Measurements from ENCODE around the gene DUSP28.
"Not testable (repeated sequence)": the region's sequence is repeated elsewhere in the genome, so short reads cannot be mapped to it uniquely, and the experiment has no call there.

The DUSP28 gene

GRCh38 chr2:240561325-240561971, 1.3 kb downstream of the DUSP28 start:
- Histone ChIP-seq H4K20me1 (ENCODE audit: insufficient read depth, low read length) (peaks cover 8% of the 10 kb centered on the region; the same call in 1 of the 2 replicates), H3K27ac (ENCODE audit: low read length) (peak overlapping the region; percentile 96), H3K4me1 (ENCODE audit: low read length) (peaks cover 39% of the 10 kb centered on the region), H3K4me3 (ENCODE audit: low read length) (peak overlapping the region; percentile 94), H3K4me2 (ENCODE audit: low read length) (peak overlapping the region; percentile 97), H3K9me3 (ENCODE audit: insufficient read depth, low read length) (no peaks in the 10 kb centered on the region), H2AFZ (ENCODE audit: low read depth, low read length) (no peak overlapping the region), H3K79me2 (ENCODE audit: low read length) (peaks cover 48% of the 10 kb centered on the region), H3K27me3 (ENCODE audit: low read depth, low read length) (no peaks in the 10 kb centered on the region), H3K36me3 (replicated peaks; ENCODE audit: low read depth, low read length) (peaks cover 21% of the 10 kb centered on the region), H3K9ac (ENCODE audit: low read length) (peak overlapping the region; percentile 91)
- TF ChIP-seq CTCF (IDR thresholded peaks at IDR 0.05; ENCODE audit: low read depth, low read length): no peak

DNA sequence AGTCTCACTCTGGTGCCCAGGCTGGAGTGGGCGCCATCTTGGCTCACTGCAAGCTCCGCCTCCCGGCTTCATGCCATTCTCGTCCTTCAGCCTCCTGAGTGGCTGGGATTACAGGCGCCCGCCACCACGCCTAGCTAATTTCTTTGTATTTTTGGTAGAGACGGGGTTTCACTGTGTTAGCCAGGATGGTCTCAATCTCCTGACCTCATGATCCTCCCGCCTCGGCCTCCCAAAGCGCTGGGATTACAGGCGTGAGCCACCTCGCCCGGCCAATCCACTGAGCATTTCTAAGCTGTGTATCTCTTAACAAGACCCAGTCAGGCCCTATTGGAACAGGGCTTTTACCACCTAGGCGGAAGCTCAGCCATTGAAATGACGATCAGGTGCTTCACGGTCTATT, 3.1 kb downstream of the DUSP28 start:
- H2AFZ ChIP-seq (ENCODE audit: low read depth, low read length); H4K20me1 ChIP-seq (ENCODE audit: insufficient read depth, low read length); H3K27me3 ChIP-seq (ENCODE audit: low read depth, low read length); H3K27ac ChIP-seq (ENCODE audit: low read length); H3K4me2 ChIP-seq (ENCODE audit: low read length); H3K4me3 ChIP-seq (ENCODE audit: low read length); H3K9ac ChIP-seq (ENCODE audit: low read length); H3K9me3 ChIP-seq (ENCODE audit: insufficient read depth, low read length): not testable (repeated sequence)
- peaks cover 35% of the 10 kb centered on the region for H3K79me2 ChIP-seq (ENCODE audit: low read length)
- peaks cover 19% of the 10 kb centered on the region for H3K36me3 ChIP-seq (replicated peaks; ENCODE audit: low read depth, low read length)
- H3K4me1 ChIP-seq (ENCODE audit: low read length): peaks cover 52% of the 10 kb centered on the region

DNA sequence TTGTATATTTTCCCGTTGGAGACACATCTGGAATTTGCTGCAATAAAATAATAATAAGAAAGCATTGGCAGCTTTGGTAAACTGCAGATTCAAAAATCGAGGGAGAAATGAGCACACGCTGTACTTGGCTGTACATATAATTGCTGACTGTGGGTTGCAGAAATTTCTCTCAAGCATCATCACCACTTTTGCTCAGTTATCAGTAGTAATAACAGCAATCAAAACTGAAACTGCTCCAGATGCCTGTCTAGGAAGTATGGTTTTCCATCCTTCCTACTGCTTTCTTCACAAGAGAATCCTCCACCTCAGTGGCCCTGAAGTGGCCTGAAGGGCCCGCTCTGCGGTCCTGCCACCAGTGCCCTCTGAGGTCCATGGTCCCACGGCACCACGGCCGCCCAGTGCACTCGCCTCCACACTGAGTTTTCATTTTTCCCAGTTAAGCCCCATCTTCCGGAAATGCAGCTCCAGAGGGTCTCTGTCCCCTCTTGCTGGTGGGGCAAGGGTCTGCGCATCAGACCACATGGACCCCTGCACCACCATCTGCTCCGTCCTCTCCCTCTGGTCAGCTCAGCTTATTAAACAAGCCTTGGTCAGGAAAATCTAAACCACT, 3.9 kb downstream of the DUSP28 start:
- TF ChIP-seq EZH2phosphoT487 (IDR thresholded peaks at IDR 0.05; ENCODE audit: low read depth): no peak
- no peak for TF ChIP-seq CTCF (IDR thresholded peaks at IDR 0.05; ENCODE audit: low read depth, low read length)
- no peak overlapping the region for H3K27ac ChIP-seq (ENCODE audit: low read length)
- no peaks in the 10 kb centered on the region for H3K27me3 ChIP-seq (ENCODE audit: low read depth, low read length)
- peaks cover 5% of the 10 kb centered on the region; the same call in 1 of the 2 replicates for H4K20me1 ChIP-seq (ENCODE audit: insufficient read depth, low read length)
- H2AFZ ChIP-seq (ENCODE audit: low read depth, low read length): no peak overlapping the region
- H3K9ac ChIP-seq (ENCODE audit: low read length): no peak overlapping the region
- H3K36me3 ChIP-seq (replicated peaks; ENCODE audit: low read depth, low read length): peaks cover 11% of the 10 kb centered on the region
- H3K4me2 ChIP-seq (ENCODE audit: low read length): no peak overlapping the region
- H3K4me3 ChIP-seq (ENCODE audit: low read length): no peak overlapping the region
- peaks cover 50% of the 10 kb centered on the region for H3K4me1 ChIP-seq (ENCODE audit: low read length)
- H3K9me3 ChIP-seq (ENCODE audit: insufficient read depth, low read length): no peaks in the 10 kb centered on the region
- H3K79me2 ChIP-seq (ENCODE audit: low read length): peaks cover 30% of the 10 kb centered on the region

DNA sequence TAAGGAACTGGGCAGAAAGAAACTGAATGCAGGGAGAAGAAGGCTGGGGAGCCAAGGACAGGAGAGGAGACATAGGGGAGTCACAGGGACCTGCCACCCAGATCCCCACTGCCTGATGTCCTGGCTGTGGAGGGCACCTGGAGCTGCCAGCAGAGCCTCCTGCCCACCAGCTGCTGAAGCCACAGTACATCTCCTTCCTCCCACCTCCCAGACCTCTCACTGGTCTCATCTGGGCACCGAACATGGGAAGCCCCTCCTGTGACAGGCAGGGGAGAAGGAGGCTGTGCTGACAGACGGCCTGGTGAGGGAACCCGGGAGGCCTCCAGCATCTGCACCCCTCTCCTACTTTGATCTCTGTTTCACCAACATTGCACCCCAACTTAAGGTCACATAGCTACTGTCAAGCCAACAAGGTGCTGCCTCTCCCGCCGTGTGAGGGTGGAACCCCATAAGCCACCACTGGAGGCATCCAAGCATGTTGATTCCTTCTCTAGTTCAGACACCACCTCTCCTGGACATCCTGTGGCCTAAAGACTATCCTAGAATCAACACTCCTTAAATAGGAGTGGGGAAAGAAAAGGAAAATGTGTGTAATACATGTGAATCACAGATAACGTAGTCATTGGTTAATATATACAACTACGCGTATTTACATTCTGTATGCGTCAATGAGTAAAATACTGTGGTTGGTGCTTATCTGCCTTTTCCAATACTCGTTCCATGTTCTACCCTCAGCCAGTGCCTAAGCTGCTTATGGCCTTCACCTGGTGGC, 4.6 kb downstream of the DUSP28 start:
- H3K79me2 ChIP-seq (ENCODE audit: low read length): peaks cover 30% of the 10 kb centered on the region
- H3K9me3 ChIP-seq (ENCODE audit: insufficient read depth, low read length): no peaks in the 10 kb centered on the region
- no peak overlapping the region for H2AFZ ChIP-seq (ENCODE audit: low read depth, low read length)
- TF ChIP-seq EZH2phosphoT487 (IDR thresholded peaks at IDR 0.05; ENCODE audit: low read depth) (no peak), CTCF (IDR thresholded peaks at IDR 0.05; ENCODE audit: low read depth, low read length) (no peak)
- peaks cover 47% of the 10 kb centered on the region for H3K4me1 ChIP-seq (ENCODE audit: low read length)
- peak overlapping the region; percentile 97; the same call in 1 of the 2 replicates for H3K9ac ChIP-seq (ENCODE audit: low read length)
- no peaks in the 10 kb centered on the region for H3K27me3 ChIP-seq (ENCODE audit: low read depth, low read length)
- H3K27ac ChIP-seq (ENCODE audit: low read length): peak overlapping the region; percentile 93; the same call in 1 of the 2 replicates
- H4K20me1 ChIP-seq (ENCODE audit: insufficient read depth, low read length): peaks cover 5% of the 10 kb centered on the region; the same call in 1 of the 2 replicates
- H3K36me3 ChIP-seq (replicated peaks; ENCODE audit: low read depth, low read length): peaks cover 6% of the 10 kb centered on the region
- H3K4me3 ChIP-seq (ENCODE audit: low read length): peak overlapping the region; percentile 94
- peak overlapping the region; percentile 100 for H3K4me2 ChIP-seq (ENCODE audit: low read length)

Measured in OCI-LY3 (cell line).